Stimulated activated CD4-positive, alpha-beta T cell treated with anti-CD3 and anti-CD28 coated beads, TNF-alpha, amount 100 ng/mL, for 48 hours (primary cell): Measurements from ENCODE around the gene SAC3D1.

Source experiments
- DNase-seq, 3 donors: peaks; one replicate each; pipeline ENCODE4 v3.0.0-alpha.2; 2020; ENCODE audit warnings: low read depth in 3 of 3

Gene SAC3D1

GRCh38 chr11:65087827-65088226 is 46.8 kb downstream of the SAC3D1 start:
- no peak for DNase-seq

DNA sequence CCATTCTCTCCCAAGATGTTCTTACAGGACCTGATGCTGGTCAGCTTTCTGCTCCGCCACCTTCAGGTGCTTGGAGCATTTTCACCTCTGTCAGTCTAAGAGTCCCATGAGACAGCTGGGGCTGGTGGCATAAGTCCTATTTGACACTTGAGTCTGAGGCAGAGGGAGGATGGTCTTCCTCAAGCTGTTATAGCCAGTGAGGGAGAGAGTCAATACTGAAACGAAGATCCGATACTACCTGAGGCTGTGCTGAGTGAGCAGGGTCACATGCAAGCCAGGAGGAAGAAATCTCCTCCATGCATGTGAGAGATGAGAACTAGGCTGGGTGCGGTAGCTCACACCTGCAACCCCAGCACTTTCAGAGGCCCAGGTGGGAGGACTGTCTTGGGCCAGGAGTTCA is 48.6 kb downstream of the SAC3D1 start:
- DNase-seq: no peak

DNA sequence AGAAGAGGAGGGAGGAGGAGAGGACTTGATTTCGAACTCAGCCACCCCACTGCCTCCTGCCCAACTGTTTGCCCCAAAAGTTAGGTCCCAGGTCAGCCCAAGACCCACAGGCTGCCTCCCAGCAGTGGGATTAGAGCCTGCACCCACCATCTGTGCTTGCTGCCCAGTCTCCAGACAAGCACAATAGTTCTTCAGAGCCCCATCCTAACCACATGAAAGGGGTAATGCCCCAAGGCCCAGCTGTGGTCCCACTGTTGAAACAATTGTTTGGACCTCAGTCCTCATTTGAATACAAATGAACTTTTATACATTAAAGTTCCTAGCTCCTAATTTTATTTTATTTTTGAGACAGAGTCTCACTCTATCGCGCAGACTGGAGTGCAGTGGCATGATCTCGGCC is 49.6 kb downstream of the SAC3D1 start:
- DNase-seq: no peak
